ENCODE data around the gene TBPL1. TPM values are rescaled to one million over a fixed set of nuclear protein-coding genes. Genes with fewer than 3 reads are reported as not detected.

TBPL1 gene
- total RNA-seq, 4 donors from 2014 or later: 4.0 to 35.5 (median 6.6) TPM

DNA sequence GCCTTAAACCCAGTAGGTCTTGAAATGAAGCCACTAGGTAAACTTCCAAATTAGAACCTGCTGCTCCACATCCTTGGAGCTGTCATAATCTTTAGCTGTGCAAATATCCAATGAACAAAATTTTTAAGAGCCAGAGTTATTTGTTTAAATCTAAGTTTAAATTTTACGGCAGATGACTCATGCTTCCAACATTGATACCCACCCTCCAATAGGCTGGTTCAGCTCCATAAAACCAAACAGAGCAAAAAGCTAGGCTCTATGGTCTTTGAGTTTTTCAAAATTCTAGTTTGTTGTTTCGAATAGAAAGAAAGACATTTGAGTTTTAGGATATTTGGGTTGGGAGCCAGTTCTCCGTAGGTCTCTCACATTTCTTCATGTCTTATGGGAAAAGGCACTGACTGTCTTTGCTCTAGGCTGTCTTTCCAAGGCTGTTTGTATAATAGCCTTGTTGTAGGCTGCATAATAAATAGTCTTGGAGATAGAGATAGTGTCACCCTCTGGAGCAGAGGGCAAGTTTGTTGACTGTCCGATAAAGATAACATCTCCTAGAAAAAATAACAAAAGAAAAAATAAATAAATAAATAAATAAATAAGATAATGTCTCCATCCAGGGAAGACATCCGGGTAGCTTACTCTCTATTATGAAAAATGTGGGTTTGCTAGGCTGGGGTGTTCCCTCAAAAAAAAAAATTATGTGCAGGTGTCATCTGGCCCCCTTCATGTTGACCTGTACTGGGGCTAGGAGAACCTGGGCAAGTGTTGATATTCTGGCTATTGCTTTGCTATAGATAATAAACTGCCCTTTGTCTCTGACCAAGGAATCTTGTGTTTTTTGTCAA is 62.9 kb downstream of the TBPL1 start:
- H3K9me3 ChIP-seq: no peaks in the 10 kb centered on the region
- H3K4me3 ChIP-seq: no peak overlapping the region
- H3K4me1 ChIP-seq: no peaks in the 10 kb centered on the region
- TF ChIP-seq, protein P1, sequence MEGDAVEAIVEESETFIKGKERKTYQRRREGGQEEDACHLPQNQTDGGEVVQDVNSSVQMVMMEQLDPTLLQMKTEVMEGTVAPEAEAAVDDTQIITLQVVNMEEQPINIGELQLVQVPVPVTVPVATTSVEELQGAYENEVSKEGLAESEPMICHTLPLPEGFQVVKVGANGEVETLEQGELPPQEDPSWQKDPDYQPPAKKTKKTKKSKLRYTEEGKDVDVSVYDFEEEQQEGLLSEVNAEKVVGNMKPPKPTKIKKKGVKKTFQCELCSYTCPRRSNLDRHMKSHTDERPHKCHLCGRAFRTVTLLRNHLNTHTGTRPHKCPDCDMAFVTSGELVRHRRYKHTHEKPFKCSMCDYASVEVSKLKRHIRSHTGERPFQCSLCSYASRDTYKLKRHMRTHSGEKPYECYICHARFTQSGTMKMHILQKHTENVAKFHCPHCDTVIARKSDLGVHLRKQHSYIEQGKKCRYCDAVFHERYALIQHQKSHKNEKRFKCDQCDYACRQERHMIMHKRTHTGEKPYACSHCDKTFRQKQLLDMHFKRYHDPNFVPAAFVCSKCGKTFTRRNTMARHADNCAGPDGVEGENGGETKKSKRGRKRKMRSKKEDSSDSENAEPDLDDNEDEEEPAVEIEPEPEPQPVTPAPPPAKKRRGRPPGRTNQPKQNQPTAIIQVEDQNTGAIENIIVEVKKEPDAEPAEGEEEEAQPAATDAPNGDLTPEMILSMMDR (IDR thresholded peaks at IDR 0.05): no peak
- TF ChIP-seq POLR2A (IDR thresholded peaks at IDR 0.05): no peak
- DNase-seq: no peak
- H3K27ac ChIP-seq: no peak overlapping the region
- no peaks in the 10 kb centered on the region for H3K27me3 ChIP-seq
- no peaks in the 10 kb centered on the region for H3K36me3 ChIP-seq

DNA sequence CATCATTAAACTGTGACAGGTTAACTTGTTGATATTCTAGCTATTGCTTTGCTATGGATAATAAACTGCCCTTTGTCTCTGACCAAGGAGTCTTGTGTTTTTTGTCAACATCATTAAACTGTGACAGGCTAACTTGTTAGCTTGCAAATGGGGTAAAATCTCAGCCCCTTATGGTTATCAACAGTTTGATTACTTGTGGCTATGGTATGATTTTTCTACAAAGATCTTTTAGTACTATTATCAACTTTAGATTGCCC is 63.5 kb downstream of the TBPL1 start:
- no peak overlapping the region for H3K27ac ChIP-seq
- H3K36me3 ChIP-seq: no peaks in the 10 kb centered on the region
- H3K9me3 ChIP-seq: no peaks in the 10 kb centered on the region
- TF ChIP-seq POLR2A (IDR thresholded peaks at IDR 0.05): no peak
- TF ChIP-seq, protein P1 (IDR thresholded peaks at IDR 0.05): no peak
- no peaks in the 10 kb centered on the region for H3K27me3 ChIP-seq
- H3K4me1 ChIP-seq: no peaks in the 10 kb centered on the region
- no peak for DNase-seq
- no peak overlapping the region for H3K4me3 ChIP-seq

DNA sequence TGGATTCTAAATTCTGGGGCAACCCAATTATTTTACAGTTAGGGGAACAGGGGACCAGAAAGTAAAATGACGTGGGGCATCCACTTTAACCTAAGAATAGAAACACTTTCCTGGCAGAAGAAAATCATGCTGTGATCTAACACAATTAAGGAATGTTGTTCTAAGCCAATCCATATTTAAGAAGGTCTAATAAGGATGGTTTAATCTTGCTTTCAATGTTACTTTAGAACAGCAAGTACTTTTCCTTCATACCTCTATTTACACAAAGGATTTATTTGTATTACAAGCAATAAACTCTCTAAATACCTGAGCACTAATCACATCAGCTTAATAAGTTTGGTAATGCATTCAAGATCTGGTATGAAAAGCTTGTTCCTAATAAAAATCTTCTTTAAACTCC is 67.0 kb downstream of the TBPL1 start:
- no peak overlapping the region for H3K27ac ChIP-seq
- H3K4me1 ChIP-seq: no peaks in the 10 kb centered on the region
- H3K27me3 ChIP-seq: no peaks in the 10 kb centered on the region
- no peak for DNase-seq
- TF ChIP-seq, protein P1 (IDR thresholded peaks at IDR 0.05): no peak
- TF ChIP-seq POLR2A (IDR thresholded peaks at IDR 0.05): no peak
- H3K9me3 ChIP-seq: no peaks in the 10 kb centered on the region
- no peaks in the 10 kb centered on the region for H3K36me3 ChIP-seq
- H3K4me3 ChIP-seq: no peak overlapping the region

DNA sequence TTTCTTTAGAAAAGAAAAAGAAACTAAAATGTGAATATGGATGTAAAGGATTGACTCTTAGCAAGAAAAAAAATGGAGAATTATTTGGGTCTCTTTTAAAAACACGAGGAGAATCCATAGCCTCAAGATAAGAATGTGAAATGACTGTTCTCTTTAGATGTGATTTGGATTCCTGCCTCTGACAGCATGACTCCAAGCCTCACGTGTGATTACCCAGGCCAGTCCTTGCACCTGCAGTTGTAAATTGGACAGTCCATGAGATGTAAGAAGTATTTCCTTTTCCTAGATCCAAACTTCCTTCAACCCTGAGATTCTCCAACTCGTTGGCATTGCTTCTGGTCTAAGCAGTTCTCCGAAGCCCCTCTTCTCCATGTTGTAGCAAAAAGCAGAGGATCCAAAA is 67.5 kb downstream of the TBPL1 start:
- Histone ChIP-seq H3K4me1 (no peaks in the 10 kb centered on the region), H3K36me3 (no peaks in the 10 kb centered on the region), H3K27me3 (no peaks in the 10 kb centered on the region), H3K9me3 (no peaks in the 10 kb centered on the region), H3K4me3 (no peak overlapping the region), H3K27ac (no peak overlapping the region)
- TF ChIP-seq, protein P1 (IDR thresholded peaks at IDR 0.05): no peak
- no peak for TF ChIP-seq POLR2A (IDR thresholded peaks at IDR 0.05)
- no peak for DNase-seq

DNA sequence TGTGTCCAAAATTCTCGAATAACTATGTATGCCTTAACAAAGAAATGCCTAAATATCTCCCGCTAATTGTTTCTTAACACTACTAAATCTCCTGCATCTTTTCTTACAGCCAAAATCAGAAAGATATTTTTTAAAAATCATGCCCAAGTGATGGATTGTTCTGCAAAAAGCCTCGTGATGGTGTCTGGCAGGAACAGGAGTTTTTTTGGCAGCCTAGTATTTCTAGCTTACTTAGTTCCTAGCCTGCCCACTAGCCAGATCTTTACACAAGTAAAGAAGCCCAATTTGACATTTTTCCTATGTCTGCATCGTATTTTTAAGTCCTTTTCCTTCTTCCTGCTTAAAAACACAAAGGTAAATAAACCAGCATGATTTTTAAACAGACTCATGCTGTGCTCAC is 67.9 kb downstream of the TBPL1 start:
- H3K36me3 ChIP-seq: no peaks in the 10 kb centered on the region
- H3K27ac ChIP-seq: no peak overlapping the region
- no peaks in the 10 kb centered on the region for H3K4me1 ChIP-seq
- no peak for DNase-seq
- TF ChIP-seq POLR2A (IDR thresholded peaks at IDR 0.05): no peak
- TF ChIP-seq, protein P1 (IDR thresholded peaks at IDR 0.05): no peak
- H3K27me3 ChIP-seq: no peaks in the 10 kb centered on the region
- no peaks in the 10 kb centered on the region for H3K9me3 ChIP-seq
- no peak overlapping the region for H3K4me3 ChIP-seq
